NB4 (cell line): ENCODE results near the gene ACOX3.

ENCODE experiments used
- DNase-seq: peaks from one replicate; pipeline ENCODE4 v3.0.0; 2010; ENCODE audit warnings: low read depth
- H3K4me3 ChIP-seq: one replicate; pipeline ENCODE4 v1.5.1; 2011; ENCODE audit warnings: mild to moderate bottlenecking, low read depth, low read length, moderate library complexity
- CTCF ChIP-seq: IDR thresholded peaks from one replicate; pipeline ENCODE4 v1.5.1; 2012; ENCODE audit warnings: low read depth, low read length
- MAX ChIP-seq: IDR thresholded peaks from 2 replicates; pipeline ENCODE4 v1.6.1; 2011; ENCODE audit warnings: low read depth, low read length
- MYC ChIP-seq: IDR thresholded peaks from 2 replicates; pipeline ENCODE4 v1.6.1; 2011; ENCODE audit warnings: low read depth, low read length
- POLR2A ChIP-seq: IDR thresholded peaks from 2 replicates; pipeline ENCODE4 v1.6.1; 2011; ENCODE audit warnings: mild to moderate bottlenecking; ENCODE audit not compliant: insufficient read length; ENCODE audit errors: extremely low read depth

Gene ACOX3

GRCh38 chr4:8384397-8385060 is 56.0 kb downstream of the ACOX3 start:
- no peak for DNase-seq
- TF ChIP-seq POLR2A (no peak), MYC (no peak), MAX (no peak), CTCF (no peak)
- no peak overlapping the region for H3K4me3 ChIP-seq

DNA sequence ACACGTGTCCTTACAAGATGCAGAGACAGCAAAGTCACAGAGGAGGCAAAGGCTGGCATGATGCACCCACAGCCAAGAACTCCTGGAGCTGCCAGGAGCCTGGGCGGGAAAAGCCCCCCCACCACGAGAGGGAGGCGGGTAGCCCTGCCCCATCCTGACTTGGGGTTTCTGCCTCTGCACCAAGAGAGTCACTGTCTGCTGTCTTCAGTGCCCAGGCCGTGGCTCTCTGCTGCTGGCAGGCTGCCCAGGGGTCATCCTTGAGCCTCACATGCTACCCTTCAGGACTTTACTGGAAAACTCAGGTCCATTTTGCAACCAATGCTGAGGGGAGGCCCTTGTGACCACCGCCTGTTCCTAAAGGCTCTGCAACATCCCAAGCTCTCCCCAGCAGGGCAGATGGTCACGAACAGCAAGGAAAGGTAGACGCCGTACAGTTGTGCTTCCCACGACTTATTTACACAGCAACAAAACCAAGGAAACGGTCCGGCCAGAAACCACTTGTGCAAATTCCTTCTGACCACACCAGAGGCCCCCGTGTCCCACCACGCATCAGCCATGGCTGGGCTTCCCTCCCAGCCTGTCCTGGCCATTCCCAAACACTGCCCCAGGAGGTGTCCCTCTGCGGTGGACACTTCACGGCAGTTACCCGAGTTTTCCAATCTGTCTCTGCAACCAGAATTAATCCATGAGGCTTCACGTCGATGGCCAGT is 56.9 kb downstream of the ACOX3 start:
- DNase-seq: no peak
- no peak for TF ChIP-seq POLR2A
- no peak for TF ChIP-seq MYC
- no peak for TF ChIP-seq CTCF
- H3K4me3 ChIP-seq: no peak overlapping the region

DNA sequence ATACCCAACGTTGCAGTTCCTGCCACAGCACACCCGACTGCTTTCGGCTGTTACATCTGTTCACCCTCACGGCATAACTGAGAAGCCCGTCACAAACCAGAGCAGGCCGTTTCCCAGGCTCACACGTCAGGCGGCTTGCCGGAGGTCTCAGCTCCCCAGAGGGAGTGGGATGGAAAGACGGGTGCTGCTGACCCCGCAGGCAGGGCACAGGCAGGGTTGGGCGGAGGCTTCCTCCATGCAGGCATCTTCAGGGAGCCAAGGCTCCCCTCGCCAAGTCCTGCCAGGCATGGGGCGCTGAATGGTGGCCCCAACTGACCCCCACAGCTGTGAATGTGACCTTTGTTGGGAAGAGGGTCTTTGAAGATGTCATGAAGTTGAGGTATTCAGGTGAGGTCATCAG is 57.5 kb downstream of the ACOX3 start:
- H3K4me3 ChIP-seq: no peak overlapping the region
- no peak for TF ChIP-seq CTCF
- no peak for TF ChIP-seq MAX
- TF ChIP-seq POLR2A: no peak
- no peak for TF ChIP-seq MYC
- no peak for DNase-seq

DNA sequence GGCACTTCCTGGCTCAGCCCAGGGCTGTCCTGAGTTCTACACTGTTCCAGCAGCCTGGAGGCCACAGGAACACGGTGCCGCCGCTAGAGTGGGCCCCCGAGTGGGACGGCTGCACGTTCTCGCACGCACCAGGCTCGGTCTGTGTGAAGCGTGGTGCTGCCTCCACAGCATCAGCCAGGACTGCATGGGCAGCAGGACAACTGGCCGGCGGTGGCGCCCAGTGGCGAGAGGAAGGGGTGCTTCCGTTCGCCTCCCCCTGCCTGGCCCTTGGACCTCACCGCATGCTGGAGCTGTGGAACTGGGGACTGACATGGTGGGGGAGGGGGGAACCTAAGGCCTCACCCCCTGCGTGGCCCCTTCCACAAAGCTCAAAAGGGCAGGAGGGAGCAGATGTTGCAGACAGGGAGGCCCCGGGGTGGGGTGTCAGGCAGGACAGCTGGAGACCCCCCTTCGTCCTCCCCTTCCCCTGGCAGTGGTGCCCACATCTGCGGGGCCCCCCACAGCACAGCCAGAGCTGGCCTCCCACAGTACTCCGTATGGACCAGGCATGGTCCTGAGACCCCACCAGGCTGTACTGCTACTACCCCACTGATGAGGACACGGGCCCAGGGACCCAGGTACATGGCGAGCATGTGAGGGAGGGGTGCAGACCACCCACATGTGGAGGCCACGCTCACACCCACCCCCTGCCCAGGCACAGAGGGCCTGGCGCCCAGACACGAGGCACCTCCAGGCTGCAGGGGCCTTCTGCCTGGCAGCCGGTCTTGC is 58.5 kb downstream of the ACOX3 start:
- no peak overlapping the region for H3K4me3 ChIP-seq
- TF ChIP-seq POLR2A (no peak), MAX (no peak), CTCF (no peak), MYC (no peak)
- DNase-seq: no peak

GRCh38 chr4:8380511-8381415 is 59.8 kb downstream of the ACOX3 start:
- TF ChIP-seq MAX (no peak), MYC (no peak), POLR2A (no peak), CTCF (no peak)
- DNase-seq: no peak

More at GRCh38 chr4:8380511-8381415, 59.8 kb downstream of the ACOX3 start:
- H3K4me3 ChIP-seq: no peak overlapping the region
